Fibroblast of skin of back (primary cell): ENCODE measurements around the gene PLCB1.
"Not testable (repeated sequence)": the region's sequence is repeated elsewhere in the genome, so short reads cannot be mapped to it uniquely, and the experiment has no call there.

Experiments used
- DNase-seq: peaks from one replicate; pipeline ENCODE4 v3.0.0-alpha.2; 2013

Gene PLCB1

DNA sequence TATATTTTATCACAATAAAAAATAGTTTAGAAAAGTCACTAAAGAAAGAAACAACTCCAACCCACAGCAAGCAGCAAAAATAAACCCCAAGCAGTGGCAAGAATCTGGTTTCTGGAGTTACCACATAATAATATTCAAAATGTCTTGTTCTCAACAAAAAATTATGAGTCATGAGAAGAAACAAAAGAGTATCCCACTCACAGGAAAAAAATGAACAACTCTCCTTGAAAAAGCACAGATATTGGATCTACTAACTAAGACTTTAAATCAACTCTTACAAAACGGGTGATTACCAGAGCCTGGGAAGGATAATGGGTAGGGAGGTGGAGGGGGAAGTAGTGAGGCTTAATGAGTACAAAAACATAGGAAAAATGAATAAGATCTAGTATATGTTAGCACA is 425.6 kb downstream of the PLCB1 start:
- DNase-seq, result peak; percentile 80

DNA sequence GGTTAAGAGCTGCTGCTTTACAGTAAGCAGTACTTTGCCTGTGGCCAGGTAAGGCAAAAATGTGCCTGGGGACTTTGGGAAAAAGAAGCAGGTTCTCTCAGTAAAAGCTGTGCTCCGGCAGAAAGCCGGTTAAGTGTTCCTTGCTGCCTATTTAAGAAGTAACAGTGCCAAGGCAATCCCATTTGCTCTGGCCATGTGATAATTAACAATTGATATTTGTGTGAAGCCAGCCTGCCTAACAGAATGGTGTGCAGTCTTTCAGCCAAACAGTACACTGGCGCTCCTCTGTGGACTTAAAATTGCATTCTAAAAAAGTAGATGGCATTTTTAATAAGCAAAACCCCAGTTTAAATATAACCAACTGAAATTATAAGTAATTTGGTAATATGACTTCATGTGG is 430.3 kb downstream of the PLCB1 start:
- no peak for DNase-seq

DNA sequence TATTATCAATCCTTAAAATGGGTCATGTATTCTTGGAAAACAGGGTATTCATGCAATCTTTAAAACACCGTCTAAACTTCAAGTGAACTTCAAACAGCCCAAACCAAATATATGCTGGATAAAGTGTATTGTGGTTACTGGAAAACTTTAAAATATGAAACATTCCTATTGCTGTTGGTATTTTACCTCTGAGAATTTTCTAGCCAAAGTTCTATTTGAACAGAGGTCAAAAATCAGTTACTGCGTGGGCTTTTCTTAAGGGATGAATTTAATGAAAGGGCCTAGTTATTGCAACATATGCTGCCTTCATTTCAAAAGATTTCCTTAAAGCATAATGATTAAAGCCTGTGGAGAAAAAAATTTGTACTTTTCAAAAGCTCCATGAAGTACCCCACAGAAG is 436.0 kb downstream of the PLCB1 start:
- no peak for DNase-seq

DNA sequence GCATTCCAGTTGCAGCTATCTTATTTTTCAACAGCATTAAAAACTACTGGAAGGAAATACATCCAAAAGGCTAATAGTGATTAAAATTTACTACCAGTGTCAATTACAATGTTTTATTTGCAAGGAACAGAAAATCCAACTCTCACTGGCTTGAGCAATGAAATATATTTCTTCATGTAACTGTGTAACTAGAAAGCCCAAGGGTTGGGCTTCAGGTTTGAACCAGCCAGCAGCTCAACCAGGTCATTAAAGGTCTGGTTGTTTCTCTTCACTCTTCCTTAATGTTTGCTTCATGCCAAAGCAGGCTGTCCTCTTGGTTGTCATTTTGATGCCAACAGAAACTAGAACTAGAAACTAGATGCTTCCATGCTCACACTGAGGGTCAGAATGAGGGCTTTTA is 437.7 kb downstream of the PLCB1 start:
- no peak for DNase-seq

DNA sequence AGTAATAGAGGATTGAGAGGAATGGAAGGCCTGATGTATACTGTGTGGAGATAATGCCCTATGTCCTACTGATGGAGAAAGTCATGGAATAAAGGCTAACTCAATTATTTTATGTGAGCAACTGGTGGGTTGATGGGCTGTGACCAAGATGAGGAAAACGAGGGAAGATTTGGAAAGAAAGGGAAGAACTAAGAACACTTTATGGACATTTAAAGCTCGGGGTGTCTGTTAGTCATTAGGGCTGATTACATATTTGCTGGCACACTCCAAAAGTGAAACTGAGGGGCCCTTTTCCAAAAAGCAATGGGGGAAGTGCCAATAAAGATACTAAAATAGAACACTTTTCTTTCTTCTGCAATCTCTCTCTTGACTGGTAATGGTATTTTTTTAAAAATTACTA is 439.5 kb downstream of the PLCB1 start:
- no peak for DNase-seq

DNA sequence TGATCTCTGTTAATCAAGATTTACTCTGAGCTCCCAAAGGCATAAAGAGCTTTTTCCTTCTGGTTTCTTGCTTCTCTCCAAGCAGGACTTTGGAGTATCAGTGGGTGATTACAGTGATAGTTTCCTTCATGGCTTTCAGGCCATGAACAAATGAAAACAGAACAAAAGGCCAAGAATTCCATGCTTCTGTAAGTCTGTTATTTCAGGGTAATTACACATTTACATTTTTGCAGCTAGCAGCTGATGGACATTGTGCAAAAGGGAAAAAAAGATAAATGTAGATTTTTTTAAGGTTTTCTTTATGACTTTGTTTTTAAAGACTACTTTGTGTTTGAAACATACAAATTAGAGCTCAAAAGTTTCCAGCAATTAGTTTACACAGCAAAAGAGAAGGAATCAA is 441.6 kb downstream of the PLCB1 start:
- no peak for DNase-seq

DNA sequence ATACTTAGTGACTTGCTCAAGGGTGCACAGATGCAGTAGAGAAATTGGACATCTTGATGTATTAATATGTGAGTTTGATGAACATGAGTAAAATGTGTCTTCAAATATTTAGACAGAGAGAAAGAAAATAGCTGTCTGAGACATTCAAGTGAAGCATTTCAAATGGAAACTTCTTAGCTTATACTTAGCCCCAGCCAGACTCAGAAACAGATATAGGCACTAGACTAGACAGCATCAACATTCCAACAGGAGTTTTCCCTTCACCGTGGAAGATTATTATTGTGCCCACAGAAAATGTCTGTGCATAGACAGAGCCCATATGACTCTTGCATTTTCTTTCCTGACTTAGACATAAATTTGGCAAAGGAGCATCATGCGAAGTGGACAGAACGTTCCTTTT is 443.0 kb downstream of the PLCB1 start:
- no peak for DNase-seq

DNA sequence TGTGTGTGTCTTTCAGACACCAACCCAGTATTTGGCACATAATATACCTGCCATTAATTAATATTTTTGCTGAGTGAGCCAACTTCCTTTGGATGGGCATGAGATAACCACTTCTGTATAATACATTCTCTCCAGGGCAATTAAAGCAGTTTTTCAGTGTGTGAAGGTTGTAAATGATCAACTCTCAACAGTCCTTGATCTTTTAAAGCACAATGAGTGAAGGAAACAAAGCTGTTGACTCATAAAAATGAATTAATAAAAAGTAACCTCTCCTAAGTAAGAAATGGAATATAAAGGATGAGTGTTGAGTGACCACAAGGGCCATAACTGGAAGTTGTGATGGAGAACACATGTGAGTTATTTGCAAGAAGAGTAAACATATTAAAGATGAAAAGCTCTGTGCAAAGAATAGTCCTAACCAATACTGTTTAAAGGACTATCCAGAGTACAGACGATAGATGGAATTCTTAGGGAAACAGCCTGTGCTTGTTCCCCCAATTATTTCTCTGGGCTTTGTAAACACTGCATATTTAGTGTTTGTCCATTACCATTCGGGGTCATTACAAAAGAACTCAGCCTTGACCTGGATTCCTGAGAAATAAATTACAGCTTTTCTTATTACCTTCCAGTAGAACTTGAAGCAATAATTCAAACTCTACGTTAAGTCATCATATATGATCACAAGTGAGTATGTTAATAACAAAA is 446.2 kb downstream of the PLCB1 start:
- DNase-seq, result no peak

DNA sequence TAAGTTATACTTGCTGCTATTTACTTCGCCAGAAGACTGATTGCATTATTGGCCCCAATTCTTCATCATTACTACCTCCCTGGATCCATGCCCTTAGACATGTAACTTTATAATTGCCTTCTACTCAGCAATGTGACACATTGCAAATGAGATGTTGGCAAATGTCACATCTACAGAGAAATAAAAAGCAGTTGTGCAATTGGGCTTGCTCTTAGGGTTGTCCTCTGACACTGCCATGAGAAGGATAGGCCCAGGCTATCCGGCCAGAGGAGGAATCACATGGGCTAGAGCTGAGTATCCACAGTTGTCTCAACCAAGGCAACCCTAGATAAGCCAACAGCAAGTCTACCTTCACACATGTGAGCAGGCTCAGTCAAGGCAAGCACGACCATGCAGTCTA is 447.0 kb downstream of the PLCB1 start:
- DNase-seq, result no peak

DNA sequence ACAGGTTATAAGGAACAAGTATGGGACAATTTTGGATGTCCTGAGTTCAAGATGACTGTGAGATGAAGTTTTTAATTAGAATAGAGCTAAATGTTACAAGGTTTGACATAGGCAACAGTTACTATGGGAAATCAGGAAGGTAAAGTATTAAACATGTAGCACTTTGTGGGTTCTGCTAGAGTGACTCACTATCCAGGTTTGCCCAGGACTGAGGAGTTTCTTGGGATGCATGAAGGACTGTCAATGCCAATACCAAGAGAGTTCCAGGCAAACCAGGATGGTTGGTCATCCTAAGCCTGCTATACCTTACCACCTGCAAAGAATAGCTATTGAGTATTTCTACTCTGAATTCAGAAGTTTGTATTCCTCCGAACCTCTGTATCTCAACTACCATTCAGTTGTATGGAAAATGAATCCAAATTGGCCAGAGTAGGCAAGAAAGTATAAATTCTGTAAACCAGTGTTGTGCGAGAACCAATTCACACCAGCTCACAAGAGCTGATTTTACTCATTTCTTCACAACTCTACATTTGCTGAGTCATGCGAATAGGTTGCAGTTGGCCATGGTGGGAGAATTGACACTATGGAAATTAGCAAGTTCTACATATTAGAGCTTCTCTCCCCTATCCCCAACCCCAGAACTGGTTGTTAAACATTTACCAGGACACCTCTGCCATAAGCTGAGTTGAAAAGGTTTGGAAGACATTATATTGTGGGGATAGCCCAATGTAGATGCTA is 449.5 kb downstream of the PLCB1 start:
- DNase-seq, result no peak

DNA sequence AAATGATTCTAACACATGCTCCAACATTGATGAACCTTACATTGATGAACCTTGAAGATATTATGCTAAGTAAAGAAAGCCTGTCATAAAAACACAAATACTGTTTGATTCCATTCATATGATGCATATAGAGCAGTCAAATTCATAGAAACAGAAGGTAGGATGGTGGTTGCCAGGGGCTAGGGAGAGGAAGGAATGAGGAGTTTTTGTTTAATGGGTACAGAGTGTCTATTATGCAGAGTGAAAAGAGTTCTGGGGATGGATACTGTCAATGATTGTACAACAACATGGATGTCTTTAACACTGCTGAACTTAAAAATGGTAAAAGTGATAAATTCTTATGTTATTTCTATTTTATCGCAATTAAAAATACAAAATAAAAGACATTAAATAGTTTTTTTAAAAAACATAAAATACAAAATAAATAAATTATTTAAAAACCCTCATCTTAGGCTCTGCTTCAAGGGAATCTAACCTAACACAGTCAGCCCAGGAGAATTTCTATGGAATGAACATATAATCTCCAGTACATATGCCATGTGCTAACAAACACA is 451.0 kb downstream of the PLCB1 start:
- no peak for DNase-seq

DNA sequence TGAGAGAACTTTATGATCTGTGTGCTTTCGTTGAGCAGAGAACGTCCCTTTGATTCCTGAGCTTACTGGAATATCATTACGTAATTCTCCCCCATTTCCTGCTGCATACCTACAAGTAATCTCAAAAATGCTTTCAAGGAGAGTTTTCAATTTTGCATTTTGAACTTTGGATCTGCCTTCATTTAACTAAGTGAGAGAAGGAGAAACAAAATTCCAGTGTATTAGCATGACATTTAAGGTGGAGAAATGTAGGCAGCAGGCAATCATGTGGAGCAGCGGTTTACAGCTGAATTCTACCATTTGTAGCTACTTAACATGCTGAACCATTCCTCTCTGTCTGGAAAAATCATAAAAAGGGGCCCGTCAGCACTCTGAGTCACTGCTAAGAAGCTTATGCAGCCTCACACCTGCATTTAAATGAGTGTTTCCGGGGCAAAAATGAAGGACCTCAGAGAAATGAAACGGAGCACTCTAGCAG is 451.5 kb downstream of the PLCB1 start:
- DNase-seq, result peak; percentile 40

DNA sequence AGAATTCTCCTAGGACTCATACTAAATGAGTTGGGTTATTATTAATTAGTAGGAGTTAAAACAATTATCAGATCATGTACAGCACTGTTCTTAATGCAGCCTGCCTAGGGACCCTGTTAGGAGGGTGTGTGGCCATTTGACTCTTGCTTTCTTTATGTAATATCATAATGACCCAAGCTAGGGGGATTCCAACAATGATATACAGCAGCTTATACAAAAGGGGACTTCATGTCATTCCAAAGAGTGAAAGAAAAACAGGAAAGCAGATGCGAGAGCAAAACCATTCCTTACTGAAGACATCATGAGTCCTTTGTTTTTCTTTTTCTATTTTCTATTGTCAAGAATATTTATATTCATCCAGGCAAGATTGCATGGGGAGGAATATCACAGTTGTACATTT is 455.2 kb downstream of the PLCB1 start:
- DNase-seq, result peak; percentile 69

DNA sequence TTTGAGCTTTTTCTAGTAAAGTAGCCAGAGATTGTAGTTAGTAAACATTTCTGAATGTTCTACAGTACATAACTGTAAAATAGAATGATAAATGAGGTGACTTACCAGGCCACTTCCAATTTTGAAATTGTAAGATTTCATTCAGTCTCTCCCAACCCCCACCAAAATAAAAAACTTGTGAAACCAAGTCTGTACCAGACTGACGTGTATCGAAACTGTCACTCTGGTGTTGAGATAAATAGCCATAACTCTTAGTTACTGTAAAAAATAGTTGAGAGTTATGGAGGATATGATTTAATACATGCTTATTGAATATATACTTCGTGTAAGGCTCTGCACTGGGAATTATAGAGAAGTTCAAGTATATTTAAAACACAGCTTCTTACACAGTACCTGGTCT is 455.7 kb downstream of the PLCB1 start:
- no peak for DNase-seq

DNA sequence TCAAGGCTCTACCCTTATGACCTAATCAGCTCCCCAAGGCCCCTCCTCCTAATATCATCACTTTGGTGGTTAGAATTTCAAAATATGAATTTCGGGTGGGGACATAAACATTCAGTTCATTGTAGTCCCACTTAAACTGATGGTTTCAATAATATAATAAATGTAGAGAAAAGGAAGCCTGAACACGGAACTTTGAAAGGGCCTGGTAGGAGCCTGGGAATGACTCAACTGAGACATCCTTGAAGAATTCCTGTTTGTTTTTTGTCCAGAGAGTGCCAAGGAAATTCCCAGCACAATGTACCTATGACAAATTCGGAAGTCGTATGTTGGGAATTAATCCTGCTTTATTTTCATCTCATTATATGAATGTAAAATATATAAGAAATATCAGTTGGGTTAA is 457.9 kb downstream of the PLCB1 start:
- DNase-seq, result peak; percentile 81

DNA sequence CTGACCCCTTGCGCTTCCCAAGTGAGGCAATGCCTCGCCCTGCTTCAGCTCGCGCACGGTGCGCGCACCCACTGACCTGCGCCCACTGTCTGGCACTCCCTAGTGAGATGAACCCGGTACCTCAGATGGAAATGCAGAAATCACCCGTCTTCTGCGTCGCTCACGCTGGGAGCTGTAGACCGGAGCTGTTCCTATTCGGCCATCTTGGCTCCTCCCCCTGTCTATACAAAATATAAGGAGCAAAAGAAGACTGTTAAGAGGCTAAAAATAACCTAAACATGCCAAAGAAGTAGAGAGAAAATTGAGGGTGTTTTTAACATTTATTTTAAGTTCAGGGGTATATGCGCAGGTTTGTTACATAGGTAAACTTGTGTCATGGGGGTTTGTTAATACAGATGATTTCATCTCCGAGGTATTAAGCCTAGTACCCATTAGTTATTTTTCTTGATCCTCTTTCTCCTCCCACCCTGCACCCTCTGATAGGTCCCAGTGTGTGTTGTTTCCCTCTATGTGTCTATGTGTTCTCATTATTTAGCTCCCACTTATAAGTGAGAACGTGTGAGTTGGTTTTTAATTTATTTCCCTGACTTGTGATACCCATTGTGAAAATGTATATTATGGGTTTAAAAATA is 469.0 kb downstream of the PLCB1 start:
- not testable (repeated sequence) for DNase-seq

DNA sequence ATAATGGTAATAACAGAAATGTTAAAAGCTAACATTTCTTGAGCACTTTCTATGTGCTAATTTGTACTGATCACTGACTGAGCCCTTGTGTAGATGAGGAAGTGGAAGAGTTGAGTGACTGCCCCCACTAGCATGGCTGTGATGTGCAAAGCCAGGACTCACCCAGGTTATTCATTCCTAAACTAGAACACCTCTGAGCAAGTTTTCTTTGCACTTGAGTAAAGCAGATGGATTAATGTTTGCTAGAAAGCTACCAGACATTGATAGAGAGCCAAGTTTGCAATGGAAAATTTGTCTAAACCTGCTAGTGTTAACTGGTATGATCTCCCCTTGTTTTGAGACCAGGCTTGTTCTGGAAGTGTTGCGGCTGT is 469.5 kb downstream of the PLCB1 start:
- no peak for DNase-seq

DNA sequence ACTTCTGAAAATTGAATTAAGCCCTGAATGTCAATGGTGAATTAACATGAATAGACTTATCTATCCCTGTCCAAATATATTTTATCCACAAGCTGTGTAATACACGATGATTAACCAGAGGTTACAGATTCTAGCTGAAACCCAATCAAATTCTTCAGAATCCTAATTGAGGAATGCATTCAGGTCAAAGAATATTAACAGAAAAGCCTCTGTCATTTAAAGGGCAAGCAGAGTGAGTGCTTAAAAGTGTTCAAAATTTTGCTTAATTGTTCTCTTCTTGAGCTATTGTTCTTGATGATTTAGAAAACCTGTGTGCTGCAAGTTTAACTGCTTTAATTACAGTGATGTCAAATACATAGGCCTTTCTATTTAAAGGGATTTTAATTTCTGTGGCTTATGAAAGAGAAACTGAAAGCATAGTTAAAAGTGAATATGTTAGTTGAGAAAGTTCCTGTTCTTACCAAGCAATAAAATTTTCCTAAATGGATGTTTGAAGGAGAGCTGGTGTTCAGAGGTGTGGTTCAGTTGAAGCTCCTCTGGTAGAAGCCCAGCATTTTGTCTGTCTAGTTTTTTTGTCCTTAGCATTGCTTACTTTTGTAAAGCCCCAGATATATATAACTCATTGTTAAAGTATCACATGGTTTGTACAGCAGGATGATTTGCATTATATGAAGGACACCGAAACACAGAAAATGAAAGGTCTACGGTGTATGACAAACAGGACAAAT is 470.5 kb downstream of the PLCB1 start:
- no peak for DNase-seq

DNA sequence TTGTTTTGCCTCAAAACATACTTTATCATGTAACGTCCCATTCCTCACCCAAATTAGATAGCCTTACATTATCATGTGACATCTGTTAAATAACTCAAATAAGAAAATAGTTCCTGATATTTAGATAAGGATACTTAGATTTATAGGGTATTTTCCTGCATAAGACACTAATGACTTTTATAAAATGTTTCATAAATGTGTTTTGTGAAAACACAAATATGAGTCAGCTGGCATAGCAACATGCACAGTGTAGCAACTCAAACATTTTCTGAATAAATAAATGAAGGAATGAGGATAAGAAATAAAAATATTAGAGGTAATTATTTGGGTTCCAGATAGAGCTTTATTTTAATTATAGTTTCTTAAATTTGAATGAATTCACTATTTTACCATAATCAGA is 476.4 kb downstream of the PLCB1 start:
- DNase-seq, result no peak

DNA sequence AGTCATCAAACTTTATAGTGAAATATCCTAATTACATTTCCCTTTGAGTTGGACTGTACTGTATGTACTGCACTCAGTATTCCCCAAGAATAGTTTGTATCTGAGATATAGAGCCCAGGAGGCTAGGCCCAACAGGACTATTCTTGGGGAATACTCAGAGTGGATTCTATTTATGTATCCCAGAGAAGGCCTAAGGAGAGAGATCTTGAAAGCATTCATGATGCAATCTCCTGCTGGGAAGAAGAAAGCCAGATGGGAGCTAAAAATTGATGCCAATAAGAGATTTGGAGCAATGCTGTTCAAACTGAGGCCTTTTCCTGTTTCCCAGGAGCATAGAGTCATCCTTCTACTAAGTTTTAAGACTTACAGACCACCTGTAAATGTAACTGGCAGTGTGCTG is 484.7 kb downstream of the PLCB1 start:
- peak; percentile 31 for DNase-seq

DNA sequence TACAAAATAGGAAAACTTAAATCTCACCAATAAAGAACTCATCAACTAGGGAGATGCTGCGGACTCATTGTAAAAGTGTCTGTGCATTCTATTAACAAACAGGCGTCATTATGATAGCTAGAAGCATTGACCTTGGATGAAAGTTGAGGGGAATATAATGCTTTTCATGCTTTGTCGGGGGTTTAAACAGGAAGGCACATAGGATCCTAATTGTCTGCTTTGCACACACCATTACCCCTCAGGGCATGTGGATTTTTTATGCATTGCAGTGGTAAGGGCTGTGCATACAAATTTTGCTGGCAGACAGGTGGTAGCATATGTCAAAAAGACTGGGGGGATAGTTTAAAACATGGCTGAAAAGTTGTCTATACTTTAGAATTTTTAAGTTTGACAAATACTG is 488.9 kb downstream of the PLCB1 start:
- no peak for DNase-seq

DNA sequence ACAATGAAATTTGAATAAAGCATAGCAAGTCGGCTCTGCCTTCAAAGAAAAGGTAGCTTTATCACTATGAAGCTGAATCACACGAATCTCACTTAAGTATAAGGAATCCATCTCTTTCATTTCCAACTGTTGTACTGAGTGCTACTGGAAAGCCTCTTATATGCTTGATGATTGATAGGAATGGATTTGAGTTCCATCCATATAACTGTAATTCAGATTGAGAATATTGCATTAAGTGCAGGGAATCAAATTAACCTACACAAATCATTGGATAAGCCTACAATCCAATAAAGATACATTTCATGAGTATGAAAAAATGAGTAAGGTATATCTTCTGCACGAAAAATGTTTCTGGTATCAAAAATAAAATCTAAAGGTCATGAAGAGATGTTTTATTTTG is 492.0 kb downstream of the PLCB1 start:
- DNase-seq, result no peak

DNA sequence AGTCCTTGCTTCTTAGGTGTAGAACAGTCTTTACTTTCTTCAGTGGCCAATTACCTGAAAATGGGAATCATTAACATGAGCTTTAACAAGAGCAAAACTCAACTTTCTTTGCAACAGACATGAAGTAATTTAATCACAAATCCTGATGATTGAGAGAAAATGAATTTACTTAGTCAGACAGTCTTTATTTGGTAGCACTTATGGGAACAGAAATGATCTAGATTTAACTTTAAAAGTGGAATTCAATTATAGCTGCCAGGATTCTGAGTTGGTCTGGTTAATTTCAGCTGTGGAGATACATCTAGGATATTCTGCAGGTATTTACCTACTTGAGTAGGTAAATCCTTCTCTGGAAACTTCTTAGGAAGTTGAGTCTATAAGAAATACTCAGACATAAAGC is 492.6 kb downstream of the PLCB1 start:
- DNase-seq, result no peak
